Large intestine (tissue), 3 donors: ENCODE data around the gene MYO7A. TPM values are rescaled to one million over a fixed set of nuclear protein-coding genes. Genes with fewer than 3 reads are reported as not detected.
"Not testable (repeated sequence)": the region's sequence is repeated elsewhere in the genome, so short reads cannot be mapped to it uniquely, and the experiment has no call there.

Experiments used
- DNase-seq, 2 donors: peaks; one replicate each; pipeline versions ENCODE4 v3.0.0 to v3.0.0-alpha.2; 2013
- H3K27ac ChIP-seq: one replicate; pipeline ENCODE4 v1.5.1; 2013; ENCODE audit warnings: low read length
- H3K27me3 ChIP-seq: 2 replicates; pipeline ENCODE4 v1.6.1; 2013; ENCODE audit warnings: low read length; ENCODE audit not compliant: control insufficient read depth, insufficient read depth
- H3K36me3 ChIP-seq: 2 replicates; pipeline ENCODE4 v1.6.1; 2013; ENCODE audit warnings: low read length; ENCODE audit not compliant: control insufficient read depth, insufficient read depth
- H3K4me1 ChIP-seq: one replicate; pipeline ENCODE4 v1.6.1; 2013; ENCODE audit warnings: low read length; ENCODE audit not compliant: control insufficient read depth, insufficient read depth
- H3K4me3 ChIP-seq: one replicate; pipeline ENCODE4 v1.5.1; 2013; ENCODE audit warnings: low read length
- H3K9me3 ChIP-seq: one replicate; pipeline ENCODE4 v1.6.1; 2013; ENCODE audit warnings: mild to moderate bottlenecking, low read depth, low read length, moderate library complexity; ENCODE audit not compliant: control insufficient read depth
- WGBS: methylation state at CpG from one replicate; pipeline ENCODE4 v1.1.5; 2013; ENCODE audit warnings: low lambda C conversion rate; ENCODE audit not compliant: insufficient coverage; 5-methylcytosine and 5-hydroxymethylcytosine counted together
- polyA plus RNA-seq: library from polyadenylated mRNA; unstranded; fragments of 120-200 nt; gene quantifications from one replicate; pipeline ENCODE4 v1.2.1, GENCODE V29; 2013

MYO7A gene
- polyA plus RNA-seq, 1 donor = 68.4 TPM

DNA sequence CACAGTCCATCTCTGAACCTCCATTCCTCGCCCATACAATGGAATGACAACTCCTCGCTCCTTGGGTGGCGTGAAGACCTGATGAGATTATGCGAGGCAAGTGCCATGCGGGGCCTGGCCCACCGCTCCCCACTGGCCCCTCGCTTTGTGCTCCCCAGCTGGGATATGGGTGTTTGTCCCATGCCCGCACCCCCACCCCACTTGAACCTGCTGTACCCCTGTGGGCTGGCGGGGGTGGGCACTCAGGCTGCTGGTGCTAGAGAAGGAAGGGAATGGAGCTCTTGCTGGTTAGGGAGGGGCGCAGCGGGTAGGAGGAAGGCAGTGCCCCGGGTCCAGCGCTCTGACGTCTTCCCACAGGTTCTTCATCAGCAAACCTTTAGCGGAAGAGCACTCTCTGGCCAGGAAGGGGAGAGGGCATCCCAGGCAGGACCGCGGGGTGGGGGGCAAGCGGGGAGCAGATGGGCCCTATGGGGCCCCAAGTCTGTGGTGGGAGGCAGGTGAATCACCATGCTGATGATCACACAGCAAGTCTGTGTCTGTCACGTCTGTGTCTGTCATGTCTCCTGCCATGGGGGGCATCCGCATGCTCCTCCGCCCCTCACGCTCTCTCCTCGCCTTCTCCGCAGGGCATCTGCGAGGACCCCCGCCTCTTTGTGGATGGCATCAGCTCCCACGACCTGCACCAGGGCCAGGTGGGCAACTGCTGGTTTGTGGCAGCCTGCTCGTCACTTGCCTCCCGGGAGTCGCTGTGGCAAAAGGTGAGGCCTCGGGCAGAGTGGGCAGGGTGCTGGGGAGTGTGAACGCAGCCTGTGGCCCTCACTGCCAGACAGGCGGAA, 34.8 kb upstream of the MYO7A start:
- Histone ChIP-seq H3K4me3 (no peak overlapping the region), H3K27ac (no peak overlapping the region), H3K9me3 (no peaks in the 10 kb centered on the region), H3K27me3 (no peaks in the 10 kb centered on the region), H3K36me3 (peaks cover 34% of the 10 kb centered on the region), H3K4me1 (peaks cover 48% of the 10 kb centered on the region)
- no CpG with 5 or more reads among the region's 33 CpGs for WGBS
- no peak for DNase-seq

- H3K27me3 ChIP-seq = no peaks in the 10 kb centered on the region
- H3K4me3 ChIP-seq = no peak overlapping the region
- no peak overlapping the region for H3K27ac ChIP-seq
- WGBS = no CpG with 5 or more reads among the region's 6 CpGs
- no peaks in the 10 kb centered on the region for H3K9me3 ChIP-seq
- H3K36me3 ChIP-seq = peaks cover 32% of the 10 kb centered on the region
- DNase-seq = no peak
- H3K4me1 ChIP-seq = peaks cover 39% of the 10 kb centered on the region
Observed at GRCh38 chr11:77093987-77094840, 33.8 kb upstream of the MYO7A start.

GRCh38 chr11:77094841-77095365, 33.1 kb upstream of the MYO7A start:
- H3K27ac ChIP-seq = peak overlapping the region; percentile 92
- peaks cover 33% of the 10 kb centered on the region for H3K4me1 ChIP-seq
- H3K9me3 ChIP-seq = peaks cover 3% of the 10 kb centered on the region
- no peak overlapping the region for H3K4me3 ChIP-seq
- no peak for DNase-seq
- peaks cover 31% of the 10 kb centered on the region for H3K36me3 ChIP-seq
- no peaks in the 10 kb centered on the region for H3K27me3 ChIP-seq
- no CpG with 5 or more reads among the region's 7 CpGs for WGBS

- no CpG with 5 or more reads among the region's 21 CpGs for WGBS
- Histone ChIP-seq H3K36me3 (peaks cover 29% of the 10 kb centered on the region), H3K27ac (peak overlapping the region; percentile 92), H3K4me1 (peaks cover 24% of the 10 kb centered on the region), H3K9me3 (peaks cover 3% of the 10 kb centered on the region), H3K4me3 (no peak overlapping the region), H3K27me3 (no peaks in the 10 kb centered on the region)
- peak; percentile 93 to 96 for DNase-seq
Observed at GRCh38 chr11:77095551-77096490, 32.2 kb upstream of the MYO7A start.

DNA sequence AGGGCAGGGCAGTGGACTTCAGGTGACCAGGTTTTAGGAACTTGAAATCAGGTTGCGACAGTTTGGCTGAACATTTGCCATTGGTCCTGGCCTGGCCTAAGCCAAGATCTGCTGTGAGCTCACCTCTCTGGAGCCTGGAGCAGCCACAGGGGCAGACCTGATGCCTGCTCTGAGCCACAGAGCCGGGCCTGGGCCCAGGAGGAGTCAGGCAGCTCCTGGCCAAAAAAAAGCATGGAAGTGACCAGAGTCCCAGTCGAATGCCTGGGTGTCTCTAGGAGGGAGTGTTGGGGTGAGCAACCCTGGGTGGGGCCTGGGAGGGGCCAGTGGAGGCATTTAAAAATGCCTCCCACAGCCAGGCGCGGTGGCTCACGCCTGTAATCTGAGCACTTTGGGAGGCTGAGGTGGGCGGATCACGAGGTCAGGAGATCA, 31.4 kb upstream of the MYO7A start:
- Histone ChIP-seq H3K27ac (peak overlapping the region; percentile 92), H3K27me3 (no peaks in the 10 kb centered on the region), H3K9me3 (peaks cover 3% of the 10 kb centered on the region), H3K36me3 (peaks cover 28% of the 10 kb centered on the region), H3K4me3 (no peak overlapping the region), H3K4me1 (peaks cover 21% of the 10 kb centered on the region)
- no peak for DNase-seq
- WGBS = no CpG with 5 or more reads among the region's 8 CpGs

GRCh38 chr11:77097180-77097579, 30.9 kb upstream of the MYO7A start:
- H3K9me3 ChIP-seq, H3K27ac ChIP-seq, DNase-seq, H3K4me3 ChIP-seq, H3K27me3 ChIP-seq: not testable (repeated sequence)
- Histone ChIP-seq H3K4me1 (peaks cover 21% of the 10 kb centered on the region), H3K36me3 (peaks cover 33% of the 10 kb centered on the region)
- no CpG with 5 or more reads among the region's 4 CpGs for WGBS

- peaks cover 14% of the 10 kb centered on the region for H3K4me1 ChIP-seq
- H3K36me3 ChIP-seq = peaks cover 30% of the 10 kb centered on the region
- H3K9me3 ChIP-seq = peaks cover 3% of the 10 kb centered on the region
- DNase-seq = no peak
- H3K27me3 ChIP-seq = no peaks in the 10 kb centered on the region
- no CpG with 5 or more reads among the region's 14 CpGs for WGBS
- H3K27ac ChIP-seq = no peak overlapping the region
- H3K4me3 ChIP-seq = no peak overlapping the region
Observed at GRCh38 chr11:77100166-77101042, 27.6 kb upstream of the MYO7A start.

GRCh38 chr11:77101043-77101537, 27.0 kb upstream of the MYO7A start:
- H3K4me1 ChIP-seq = peaks cover 13% of the 10 kb centered on the region
- no peak overlapping the region for H3K4me3 ChIP-seq
- no CpG with 5 or more reads among the region's 5 CpGs for WGBS
- no peak for DNase-seq
- H3K27me3 ChIP-seq = no peaks in the 10 kb centered on the region
- H3K9me3 ChIP-seq = peaks cover 3% of the 10 kb centered on the region
- peaks cover 30% of the 10 kb centered on the region for H3K36me3 ChIP-seq
- H3K27ac ChIP-seq = no peak overlapping the region
